NCI-H524 treated with DMSO at 0.1 percent for 48 hours (cell line): ENCODE data around the gene SEL1L2.
"Not testable (repeated sequence)": the region's sequence is repeated elsewhere in the genome, so short reads cannot be mapped to it uniquely, and the experiment has no call there.

Source experiments
- DNase-seq: peaks from one replicate; lab custom pipeline; 2025; lab: John Stamatoyannopoulos, UW

SEL1L2 gene

GRCh38 chr20:13990465-13990864 is at the start of gene SEL1L2:
Gene SEL1L2 (minus strand): TSS chr20:13990614. CDS start chr20:13990534, 80 bp downstream.
- DNase-seq, result peak; percentile 55

GRCh38 chr20:14036567-14036966 is 46.2 kb upstream of the SEL1L2 start:
- no peak for DNase-seq

- DNase-seq, result no peak
Observed at GRCh38 chr20:14033310-14033709, 42.9 kb upstream of the SEL1L2 start.

- DNase-seq, result no peak
Observed at GRCh38 chr20:14030991-14031390, 40.6 kb upstream of the SEL1L2 start.

- DNase-seq, result no peak
Observed at GRCh38 chr20:14012671-14013070, 22.3 kb upstream of the SEL1L2 start.

GRCh38 chr20:14009208-14009607 is 18.8 kb upstream of the SEL1L2 start:
- no peak for DNase-seq

- no peak for DNase-seq
Observed at GRCh38 chr20:14005996-14006395, 15.6 kb upstream of the SEL1L2 start.

- no peak for DNase-seq
Observed at GRCh38 chr20:14000917-14001316, 10.5 kb upstream of the SEL1L2 start.

GRCh38 chr20:13996265-13996664 is 5.9 kb upstream of the SEL1L2 start:
- DNase-seq, result no peak

GRCh38 chr20:13995841-13996240 is 5.4 kb upstream of the SEL1L2 start:
- DNase-seq, result no peak

GRCh38 chr20:13995086-13995665 is 4.8 kb upstream of the SEL1L2 start, which contains the start of gene MACROD2:
Gene MACROD2 (plus strand): TSS chr20:13995516.
- peak; percentile 74 for DNase-seq

GRCh38 chr20:13991955-13992354 is 1.5 kb upstream of the SEL1L2 start:
- not testable (repeated sequence) for DNase-seq

- DNase-seq, result no peak
Observed at GRCh38 chr20:13991311-13991710, 897 bp upstream of the SEL1L2 start.

GRCh38 chr20:13984211-13984610 is 6.2 kb downstream of the SEL1L2 start:
- no peak for DNase-seq

GRCh38 chr20:13960525-13960924 is 29.9 kb downstream of the SEL1L2 start:
- no peak for DNase-seq

- DNase-seq, result no peak
Observed at GRCh38 chr20:13960119-13960518, 30.3 kb downstream of the SEL1L2 start.

- DNase-seq, result no peak
Observed at GRCh38 chr20:13953227-13953626, 37.2 kb downstream of the SEL1L2 start.

GRCh38 chr20:13947719-13948118 is 42.7 kb downstream of the SEL1L2 start:
- DNase-seq, result no peak

GRCh38 chr20:13941031-13941430 is 49.4 kb downstream of the SEL1L2 start:
- no peak for DNase-seq

GRCh38 chr20:13936781-13937576 is 53.4 kb downstream of the SEL1L2 start:
- no peak for DNase-seq

GRCh38 chr20:13934992-13935894 is 55.2 kb downstream of the SEL1L2 start:
- no peak for DNase-seq

- DNase-seq, result no peak
Observed at GRCh38 chr20:13930281-13930680, 60.1 kb downstream of the SEL1L2 start.

- no peak for DNase-seq
Observed at GRCh38 chr20:13929836-13930235, 60.6 kb downstream of the SEL1L2 start.
